PC-3 (cell line): ENCODE data around the gene FOXO1. TPM values are rescaled to one million over a fixed set of nuclear protein-coding genes. Genes with fewer than 3 reads are reported as not detected.

Experiments
- ATAC-seq: fragments of 200-7000 bp; cut with Tn5 transposase; 2 replicates; pipeline ENCODE4 v1.9.1; 2020; ENCODE audit warnings: mild to moderate bottlenecking, moderate library complexity
- BruUV-seq: library from RNA; stranded (reverse); fragments of 400-500 nt; replicated peaks from 2 replicates; lab custom pipeline; 2021; lab: Mats Ljungman, UMichigan
- CTCF ChIA-PET: fragments of 300-600 bp; sonication (Branson Sonifier 250); formaldehyde crosslinking; loops from one replicate; lab custom pipeline; 2022; ENCODE audit warnings: antibody characterized with exemption; lab: Charles Lee
- POLR2A ChIA-PET: fragments of 300-600 bp; sonication (Branson Sonifier 250); formaldehyde crosslinking; loops from one replicate; lab custom pipeline; 2022; ENCODE audit warnings: antibody characterized with exemption; ENCODE audit not compliant: unreplicated experiment; lab: Charles Lee
- DNase-seq: peaks from one replicate; pipeline ENCODE4 v3.0.0-alpha.2; 2015
- H2AFZ ChIP-seq: fragments of 300-600 bp; sonication (generic); 2 replicates; pipeline ENCODE4 v1.6.0; 2016; ENCODE audit warnings: antibody characterized with exemption, low read length
- H3F3A ChIP-seq: fragments of 300-600 bp; sonication (generic); one replicate; pipeline ENCODE4 v1.6.0; 2017; ENCODE audit warnings: antibody characterized with exemption, low read length, control low read depth, mild to moderate bottlenecking; ENCODE audit not compliant: unreplicated experiment
- H3K27ac ChIP-seq: fragments of 300-600 bp; sonication (generic); 2 replicates; pipeline ENCODE4 v1.5.1; 2016; ENCODE audit warnings: mild to moderate bottlenecking, low read length
- H3K27me3 ChIP-seq: fragments of 300-600 bp; sonication (generic); 2 replicates; pipeline ENCODE4 v1.6.1; 2016; ENCODE audit warnings: low read length, mixed read lengths
- H3K36me3 ChIP-seq: fragments of 300-600 bp; sonication (generic); 2 replicates; pipeline ENCODE4 v1.6.1; 2016; ENCODE audit warnings: low read depth, mixed run types, low read length, mixed read lengths
- H3K4me1 ChIP-seq: fragments of 300-600 bp; sonication (generic); 2 replicates; pipeline ENCODE4 v1.5.1; 2016; ENCODE audit warnings: low read length; ENCODE audit not compliant: insufficient read depth
- H3K4me2 ChIP-seq: fragments of 300-600 bp; sonication (generic); 2 replicates; pipeline ENCODE4 v1.6.0; 2016; ENCODE audit warnings: low read length
- H3K4me3 ChIP-seq: fragments of 300-600 bp; sonication (generic); 2 replicates; pipeline ENCODE4 v1.5.1; 2016; ENCODE audit warnings: mild to moderate bottlenecking, low read length, mixed read lengths
- H3K79me2 ChIP-seq: fragments of 300-600 bp; sonication (generic); 2 replicates; pipeline ENCODE4 v1.6.1; 2017; ENCODE audit warnings: low read length, mixed read lengths
- H3K9ac ChIP-seq: fragments of 300-600 bp; sonication (generic); 2 replicates; pipeline ENCODE4 v1.6.0; 2016; ENCODE audit warnings: mild to moderate bottlenecking, low read length
- H3K9me2 ChIP-seq: fragments of 300-600 bp; sonication (generic); replicated peaks from 2 replicates; pipeline ENCODE4 v1.6.1; 2016; ENCODE audit warnings: mixed run types, low read length, mixed read lengths
- H3K9me3 ChIP-seq: fragments of 300-600 bp; sonication (generic); 2 replicates; pipeline ENCODE4 v1.6.1; 2016; ENCODE audit warnings: low read length, mixed read lengths
- H4K20me1 ChIP-seq: fragments of 300-600 bp; sonication (generic); 2 replicates; pipeline ENCODE4 v1.6.1; 2016; ENCODE audit warnings: low read length, mixed read lengths
- EZH2 ChIP-seq: fragments of 300-600 bp; sonication (generic); IDR thresholded peaks from one replicate; pipeline ENCODE4 v1.6.1; 2017; ENCODE audit warnings: antibody characterized with exemption, mild to moderate bottlenecking, low read length; ENCODE audit not compliant: unreplicated experiment
- EZH2phosphoT487 ChIP-seq: fragments of 300-600 bp; sonication (generic); IDR thresholded peaks from 2 replicates; pipeline ENCODE4 v1.6.1; 2018; ENCODE audit warnings: mild to moderate bottlenecking, antibody characterized with exemption, low read length, borderline replicate concordance
- intact Hi-C: fragments of 100-400 bp; cut with micrococcal nuclease; formaldehyde crosslinking; loops from 2 replicates; pipeline ENCODE4 v1.9.0; 2023
- total RNA-seq: library from RNA; depleted of rRNA; stranded (reverse); fragments of >200 nt; gene quantifications from 2 replicates; pipeline ENCODE4 v1.2.3, GENCODE V29; 2014
- TF ChIP-seq, protein P1 (sequence below): fragments of 300-600 bp; sonication (generic); conservative IDR thresholded peaks from 2 replicates; pipeline ENCODE4 v1.5.1; 2017; ENCODE audit warnings: antibody characterized with exemption, low read depth, mild to moderate bottlenecking, low read length

Gene FOXO1
- total RNA-seq, 1 experiment from 2014 or later, result 2.7 TPM

DNA sequence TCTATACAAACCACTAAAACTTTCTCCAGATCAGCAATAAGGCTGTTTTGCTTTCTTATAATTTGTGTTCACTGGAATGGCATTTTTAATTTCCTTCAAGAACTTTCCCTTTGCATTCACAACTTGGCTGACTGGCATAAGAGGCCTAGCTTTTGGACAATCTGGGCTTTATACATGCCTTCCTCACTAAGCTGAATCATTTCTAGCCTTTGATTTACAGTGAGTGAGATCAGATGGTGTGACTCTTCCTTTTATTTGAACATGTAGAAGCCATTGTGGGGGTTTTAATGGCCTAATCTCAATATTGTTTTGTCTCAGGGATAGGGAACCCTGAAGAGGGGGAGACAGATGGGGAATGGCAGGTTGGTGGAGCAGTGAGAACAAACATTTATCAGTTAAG lies 82.7 kb downstream of the FOXO1 start:
- Histone ChIP-seq H3K9me2 (no peaks in the 10 kb centered on the region), H3K4me1 (peaks cover 20% of the 10 kb centered on the region), H3K36me3 (no peaks in the 10 kb centered on the region), H3F3A (no peaks in the 10 kb centered on the region), H3K79me2 (peaks cover 22% of the 10 kb centered on the region), H3K9me3 (no peaks in the 10 kb centered on the region), H2AFZ (no peak overlapping the region), H3K4me3 (no peak overlapping the region), H3K9ac (no peak overlapping the region), H3K4me2 (no peak overlapping the region), H3K27me3 (no peaks in the 10 kb centered on the region), H4K20me1 (no peaks in the 10 kb centered on the region), H3K27ac (no peak overlapping the region)
- BruUV-seq, result no TSS peak
- CTCF ChIA-PET, result no interaction called here
- TF ChIP-seq EZH2phosphoT487 (no peak), EZH2 (no peak)
- TF ChIP-seq, protein P1, sequence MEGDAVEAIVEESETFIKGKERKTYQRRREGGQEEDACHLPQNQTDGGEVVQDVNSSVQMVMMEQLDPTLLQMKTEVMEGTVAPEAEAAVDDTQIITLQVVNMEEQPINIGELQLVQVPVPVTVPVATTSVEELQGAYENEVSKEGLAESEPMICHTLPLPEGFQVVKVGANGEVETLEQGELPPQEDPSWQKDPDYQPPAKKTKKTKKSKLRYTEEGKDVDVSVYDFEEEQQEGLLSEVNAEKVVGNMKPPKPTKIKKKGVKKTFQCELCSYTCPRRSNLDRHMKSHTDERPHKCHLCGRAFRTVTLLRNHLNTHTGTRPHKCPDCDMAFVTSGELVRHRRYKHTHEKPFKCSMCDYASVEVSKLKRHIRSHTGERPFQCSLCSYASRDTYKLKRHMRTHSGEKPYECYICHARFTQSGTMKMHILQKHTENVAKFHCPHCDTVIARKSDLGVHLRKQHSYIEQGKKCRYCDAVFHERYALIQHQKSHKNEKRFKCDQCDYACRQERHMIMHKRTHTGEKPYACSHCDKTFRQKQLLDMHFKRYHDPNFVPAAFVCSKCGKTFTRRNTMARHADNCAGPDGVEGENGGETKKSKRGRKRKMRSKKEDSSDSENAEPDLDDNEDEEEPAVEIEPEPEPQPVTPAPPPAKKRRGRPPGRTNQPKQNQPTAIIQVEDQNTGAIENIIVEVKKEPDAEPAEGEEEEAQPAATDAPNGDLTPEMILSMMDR, result no peak
- POLR2A ChIA-PET, result no interaction called here
- intact Hi-C loops, result no loop called here
- ATAC-seq (no peak), DNase-seq (no peak)

DNA sequence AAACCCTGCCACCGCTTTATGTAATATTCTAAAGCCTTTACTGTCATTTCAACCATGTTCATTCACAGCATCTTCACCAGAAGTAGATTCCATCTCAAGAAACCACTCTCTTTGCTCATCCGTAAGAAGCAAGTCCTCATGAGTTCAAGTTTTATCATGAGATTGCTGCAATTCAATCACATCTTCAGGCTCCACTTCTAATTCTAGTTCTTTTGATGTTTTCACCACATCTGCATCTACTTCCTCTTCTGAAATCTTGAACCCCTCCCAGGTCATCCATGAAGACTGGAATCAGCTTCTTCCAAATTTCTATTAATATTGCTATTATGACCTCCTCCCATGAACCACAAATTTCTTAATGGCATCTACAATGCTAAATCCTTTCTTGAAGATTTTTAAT lies 83.9 kb downstream of the FOXO1 start:
- ChIA-PET POLR2A (no interaction called here), CTCF (no interaction called here)
- Histone ChIP-seq H3K4me3 (no peak overlapping the region), H3K9me2 (no peaks in the 10 kb centered on the region), H3K27me3 (no peaks in the 10 kb centered on the region), H3K9me3 (no peaks in the 10 kb centered on the region), H3K4me2 (no peak overlapping the region), H3K9ac (no peak overlapping the region), H3K36me3 (no peaks in the 10 kb centered on the region), H3K4me1 (peaks cover 20% of the 10 kb centered on the region), H3F3A (no peaks in the 10 kb centered on the region), H4K20me1 (no peaks in the 10 kb centered on the region), H3K27ac (no peak overlapping the region), H2AFZ (no peak overlapping the region), H3K79me2 (peaks cover 14% of the 10 kb centered on the region)
- ATAC-seq, result no peak
- DNase-seq, result no peak
- intact Hi-C loops, result no loop called here
- no peak for TF ChIP-seq EZH2
- TF ChIP-seq EZH2phosphoT487, result no peak
- TF ChIP-seq, protein P1, result no peak
- BruUV-seq, result no TSS peak

DNA sequence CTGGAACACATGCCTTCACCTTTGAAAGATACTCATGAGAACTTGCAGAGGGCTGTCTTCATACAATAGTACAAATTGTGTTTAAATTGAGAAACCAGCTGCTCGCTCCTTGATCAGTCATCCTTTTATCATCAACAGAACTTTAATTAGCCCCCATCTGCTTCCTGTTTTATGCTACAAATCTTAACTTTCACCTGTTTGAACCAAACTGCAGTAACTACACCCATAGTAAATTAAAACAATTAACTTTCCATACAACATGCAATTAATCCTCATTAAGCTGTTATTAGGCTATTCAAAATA lies 85.2 kb downstream of the FOXO1 start:
- no peak for ATAC-seq

More for the DNA sequence above, 85.2 kb downstream of the FOXO1 start:
- Histone ChIP-seq H3K27me3 (no peaks in the 10 kb centered on the region), H3F3A (no peaks in the 10 kb centered on the region), H3K36me3 (no peaks in the 10 kb centered on the region), H3K4me3 (no peak overlapping the region), H4K20me1 (no peaks in the 10 kb centered on the region), H3K9ac (no peak overlapping the region), H3K9me2 (no peaks in the 10 kb centered on the region), H3K9me3 (no peaks in the 10 kb centered on the region), H3K79me2 (0 out of 2 replicates have a peak, but pooled peaks cover 13% of the 10 kb centered on the region), H3K4me1 (peaks cover 12% of the 10 kb centered on the region), H3K27ac (no peak overlapping the region), H3K4me2 (no peak overlapping the region), H2AFZ (no peak overlapping the region)
- POLR2A ChIA-PET, result no interaction called here
- no TSS peak for BruUV-seq
- no peak for DNase-seq
- CTCF ChIA-PET, result no interaction called here
- TF ChIP-seq EZH2phosphoT487, result no peak
- TF ChIP-seq EZH2, result no peak
- TF ChIP-seq, protein P1, result no peak
- intact Hi-C loops, result no loop called here
